GM12878 (cell line): Measurements from ENCODE around the gene KLRD1. TPM values are rescaled to one million over a fixed set of nuclear protein-coding genes. Genes with fewer than 3 reads are reported as not detected.
"Not testable (repeated sequence)": the region's sequence is repeated elsewhere in the genome, so short reads cannot be mapped to it uniquely, and the experiment has no call there.

Experiments
- ATAC-seq: fragments of 200-7000 bp; cut with Tn5 transposase; 3 replicates; pipeline ENCODE4 v1.9.1; 2020; ENCODE audit warnings: mild to moderate bottlenecking, moderate library complexity
- BruUV-seq: library from RNA; stranded (reverse); fragments of 400-500 nt; replicated peaks from 2 replicates; lab custom pipeline; 2021; lab: Mats Ljungman, UMichigan
- CTCF ChIA-PET: fragments of 300-600 bp; sonication (Branson Sonifier 250); formaldehyde crosslinking; extraction: SDS; loops from one replicate; lab custom pipeline; 2021; ENCODE audit warnings: inconsistent platforms; lab: Yijun Ruan, JAX
- POLR2A ChIA-PET: fragments of 350-600 bp; formaldehyde crosslinking; extraction: SDS; loops from one replicate; lab custom pipeline; 2021; ENCODE audit warnings: inconsistent platforms; lab: Charles Lee
- RAD21 ChIA-PET: fragments of 300-600 bp; sonication (Branson Sonifier 250); formaldehyde crosslinking; loops from one replicate; lab custom pipeline; 2023; ENCODE audit warnings: antibody characterized with exemption; ENCODE audit not compliant: unreplicated experiment; lab: Charles Lee
- SMC1A ChIA-PET: fragments of 300-600 bp; sonication (Branson Sonifier 250); formaldehyde crosslinking; loops from one replicate; lab custom pipeline; 2023; ENCODE audit not compliant: unreplicated experiment, uncharacterized antibody; lab: Charles Lee
- DNase-seq: peaks from one replicate; pipeline ENCODE4 v3.0.0-alpha.2; 2011; ENCODE audit warnings: low read depth, low spot score
- FAIRE-seq: peaks from 3 replicates; lab custom pipeline; 2011; peaks lifted over from hg19 to GRCh38; lab: Jason Lieb, UNC
- H2AFZ ChIP-seq: 2 replicates; pipeline ENCODE4 v1.6.0; 2011; ENCODE audit warnings: low read depth, low read length, control low read depth; ENCODE audit not compliant: control insufficient read depth
- H3K27ac ChIP-seq: 2 replicates; pipeline ENCODE4 v1.5.1; 2011; ENCODE audit warnings: control low read depth; ENCODE audit not compliant: control insufficient read depth, insufficient read depth
- H3K27me3 ChIP-seq, 2 experiments: replicated peaks in 1 of 2; 2 replicates each; pipeline versions ENCODE4 v1.6.0 to v1.6.1; 2011; ENCODE audit warnings: low read length in 1 of 2; ENCODE audit not compliant: control insufficient read depth in 2 of 2, insufficient read depth in 2 of 2
- H3K36me3 ChIP-seq, 2 experiments: 2 replicates each; pipeline ENCODE4 v1.5.1; 2011; ENCODE audit warnings: low read length in 1 of 2; ENCODE audit not compliant: control insufficient read depth in 2 of 2, insufficient read depth in 2 of 2
- H3K4me1 ChIP-seq: 2 replicates; pipeline ENCODE4 v1.6.1; 2011; ENCODE audit warnings: mild to moderate bottlenecking, low read length, moderate library complexity, mixed read lengths; ENCODE audit not compliant: control insufficient read depth, insufficient read depth
- H3K4me2 ChIP-seq: 2 replicates; pipeline ENCODE4 v1.6.0; 2011; ENCODE audit warnings: control low read depth; ENCODE audit not compliant: control insufficient read depth, insufficient read depth
- H3K4me3 ChIP-seq: fragments of 200-600 bp; sonication (generic); 2 replicates; pipeline ENCODE4 v1.5.1; 2016
- H3K79me2 ChIP-seq: 2 replicates; pipeline ENCODE4 v1.6.0; 2011; ENCODE audit warnings: low read length; ENCODE audit not compliant: control insufficient read depth, insufficient read depth
- H3K9ac ChIP-seq: 2 replicates; pipeline ENCODE4 v1.8.0; 2011; ENCODE audit warnings: low read length, control low read depth, mixed read lengths; ENCODE audit not compliant: control insufficient read depth, insufficient read depth
- H3K9me3 ChIP-seq: replicated peaks from 3 replicates; pipeline ENCODE4 v1.5.1; 2011; ENCODE audit warnings: mild to moderate bottlenecking, low read length; ENCODE audit not compliant: control insufficient read depth, insufficient read depth
- H4K20me1 ChIP-seq: 2 replicates; pipeline ENCODE4 v1.6.0; 2011; ENCODE audit not compliant: control insufficient read depth, insufficient read depth
- ASH2L ChIP-seq: fragments of 300-600, 200-600 bp; sonication (generic); IDR thresholded peaks from 2 replicates; pipeline ENCODE4 v1.6.1; 2017; ENCODE audit warnings: low read depth, mild to moderate bottlenecking, borderline replicate concordance
- CREM ChIP-seq: IDR thresholded peaks from 2 replicates; pipeline ENCODE4 v1.6.1; 2014; ENCODE audit warnings: antibody characterized with exemption, low read depth
- RUNX3 ChIP-seq: IDR thresholded peaks from 2 replicates; pipeline ENCODE4 v1.6.1; 2012; ENCODE audit warnings: low read length, inconsistent platforms
- WGBS: methylation state at CpG from one replicate; pipeline ENCODE4 v1.1.6; 2016; ENCODE audit warnings: low lambda C conversion rate; ENCODE audit not compliant: insufficient replicate concordance, insufficient coverage; ENCODE audit errors: missing lambda C conversion rate; 5-methylcytosine and 5-hydroxymethylcytosine counted together
- in situ Hi-C: fragments of 300-500 bp; cut with MboI; formaldehyde crosslinking; loops from 9 replicates; pipeline ENCODE4 v1.14.3; 2018; ENCODE audit warnings: mixed read lengths
- intact Hi-C: fragments of 100-400 bp; cut with micrococcal nuclease; formaldehyde crosslinking; loops from one replicate; pipeline ENCODE4 v1.14.2; 2022; ENCODE audit not compliant: unreplicated experiment
- polyA plus RNA-seq, 11 experiments: library from polyadenylated mRNA; depleted of rRNA in 4 of 11; unstranded in 6 of 11; stranded (reverse) in 5 of 11; fragments of >200 nt; fragmentation: Nextera tagmentation in 4 of 11; fragmentation: Illumina TruSeq in 1 of 11; extraction: Ambion mirVana in 4 of 11; extraction: Trizol in 1 of 11; gene quantifications; 1 replicate in 1 of 11; 2 replicates in 10 of 11; pipeline versions ENCODE4 v1.2.1 to v1.2.3, GENCODE V29; 2011 to 2016; ENCODE audit warnings: inconsistent platforms in 2 of 11, missing spikeins in 2 of 11, low read depth in 1 of 11
- total RNA-seq, 4 experiments: library from RNA; depleted of rRNA in 3 of 4; stranded (reverse); fragments of >200 nt in 3 of 4; fragmentation: Illumina TruSeq in 1 of 4; extraction: Trizol in 1 of 4; gene quantifications; 2 replicates each; pipeline versions ENCODE4 v1.2.1 to v1.2.3, GENCODE V29; 2013 to 2021

Gene KLRD1
- total and polyA plus RNA-seq, 10 of the 15 experiments (the other 5 are each of a cell fraction or from before 2014, with no cell fraction given): under 0.01 to 0.50 (median 0.13) TPM; not detected in 4

GRCh38 chr12:10368206-10369171, 60.8 kb downstream of the KLRD1 start (continued):
- TF ChIP-seq ASH2L: no peak
- TF ChIP-seq, all 136 proteins: peak for 0

GRCh38 chr12:10369557-10370415, 62.1 kb downstream of the KLRD1 start:
- Histone ChIP-seq H3K36me3 (no peaks in the 10 kb centered on the region; a peak in 1 of 4 replicates), H3K9me3 (peaks cover 6% of the 10 kb centered on the region; the same call in 2 of the 3 replicates), H3K27ac (no peak overlapping the region), H3K4me2 (no peak overlapping the region), H3K4me1 (peaks cover 3% of the 10 kb centered on the region; the same call in 1 of the 2 replicates), H3K4me3 (no peak overlapping the region), H2AFZ (no peak overlapping the region), H3K9ac (no peak overlapping the region), H3K79me2 (no peaks in the 10 kb centered on the region), H4K20me1 (no peaks in the 10 kb centered on the region), H3K27me3 (no peaks in the 10 kb centered on the region)
- TF ChIP-seq CREM: no peak
- no peak for TF ChIP-seq RUNX3
- RAD21 ChIA-PET: no interaction called here
- intact Hi-C loops (no loop called here), in situ Hi-C loops (no loop called here)
- ATAC-seq (no peak), DNase-seq (no peak), FAIRE-seq (no peak)
- SMC1A ChIA-PET: interaction anchor here (1.0 kb wide), 1 partner anchor 23 kb away, joined by 4 read pairs; no protein-coding TSS in a partner anchor
- POLR2A ChIA-PET: interaction anchor here (0.7 kb wide), 1 partner anchor 632 kb away, joined by 3 read pairs; no protein-coding TSS in a partner anchor
- CTCF ChIA-PET: interaction anchor here (1.1 kb wide), 2 partner anchors 21 to 41 kb away, joined by 3 read pairs; no protein-coding TSS in a partner anchor
- BruUV-seq: no TSS peak
- 81% methylated on average over 8 of the region's 8 CpGs for WGBS

GRCh38 chr12:10371893-10372535, 64.3 kb downstream of the KLRD1 start:
- CTCF ChIA-PET, H3K9ac ChIP-seq, POLR2A ChIA-PET, ATAC-seq, SMC1A ChIA-PET, RAD21 ChIA-PET, H3K4me3 ChIP-seq, H3K27ac ChIP-seq, H3K36me3 ChIP-seq, H3K4me2 ChIP-seq, H3K9me3 ChIP-seq, H3K27me3 ChIP-seq, in situ Hi-C loops, H4K20me1 ChIP-seq, H3K79me2 ChIP-seq, DNase-seq, BruUV-seq, H2AFZ ChIP-seq, H3K4me1 ChIP-seq, intact Hi-C loops, FAIRE-seq: not testable (repeated sequence)
- 34% methylated on average over 6 of the region's 6 CpGs for WGBS
